HG02885 (cell line): ENCODE results near the gene ANKS1A.

ENCODE experiments used
- ATAC-seq: cut with Tn5 transposase; IDR thresholded peaks from one replicate; pipeline ENCODE4 v1.9.1; 2021; ENCODE audit warnings: mild to moderate bottlenecking; ENCODE audit not compliant: unreplicated experiment, poor library complexity

Gene ANKS1A

DNA sequence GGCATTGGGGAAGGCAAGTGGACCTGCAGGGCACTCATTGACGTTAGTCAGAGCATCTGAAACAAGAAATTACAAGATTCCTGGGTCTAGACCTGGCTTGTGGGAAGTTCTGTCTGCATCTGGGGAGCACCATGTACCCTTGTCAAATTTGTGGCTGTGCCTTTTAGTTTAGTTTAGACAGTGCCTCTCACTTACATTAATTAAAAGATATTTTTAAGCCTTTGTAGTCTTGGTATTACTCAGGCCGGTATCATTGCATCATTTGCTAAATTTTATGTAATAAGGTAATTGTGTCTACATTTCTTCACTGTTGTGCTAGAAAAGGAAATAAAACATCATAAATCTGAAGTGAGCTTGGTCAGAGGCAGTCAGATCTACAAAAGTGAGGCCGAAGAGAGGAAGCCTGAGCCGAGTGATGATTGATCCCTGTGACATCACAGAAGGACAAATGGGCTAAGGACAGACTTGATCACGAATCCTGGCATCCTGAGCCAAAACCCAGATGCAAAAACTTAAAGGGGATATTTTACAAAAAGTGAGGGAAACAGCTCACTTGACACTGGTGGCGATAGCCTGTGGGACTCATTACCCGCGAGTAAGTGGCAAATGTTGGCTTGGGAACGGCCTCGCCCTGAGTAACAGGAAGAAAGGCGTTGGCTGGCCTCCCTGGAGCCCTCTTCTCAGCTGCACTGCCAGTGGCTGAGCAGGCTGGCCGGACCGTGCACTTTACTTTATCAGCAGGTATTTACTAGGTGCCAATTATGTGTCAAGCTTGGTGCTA, 145.5 kb downstream of the ANKS1A start:
- ATAC-seq: no peak

DNA sequence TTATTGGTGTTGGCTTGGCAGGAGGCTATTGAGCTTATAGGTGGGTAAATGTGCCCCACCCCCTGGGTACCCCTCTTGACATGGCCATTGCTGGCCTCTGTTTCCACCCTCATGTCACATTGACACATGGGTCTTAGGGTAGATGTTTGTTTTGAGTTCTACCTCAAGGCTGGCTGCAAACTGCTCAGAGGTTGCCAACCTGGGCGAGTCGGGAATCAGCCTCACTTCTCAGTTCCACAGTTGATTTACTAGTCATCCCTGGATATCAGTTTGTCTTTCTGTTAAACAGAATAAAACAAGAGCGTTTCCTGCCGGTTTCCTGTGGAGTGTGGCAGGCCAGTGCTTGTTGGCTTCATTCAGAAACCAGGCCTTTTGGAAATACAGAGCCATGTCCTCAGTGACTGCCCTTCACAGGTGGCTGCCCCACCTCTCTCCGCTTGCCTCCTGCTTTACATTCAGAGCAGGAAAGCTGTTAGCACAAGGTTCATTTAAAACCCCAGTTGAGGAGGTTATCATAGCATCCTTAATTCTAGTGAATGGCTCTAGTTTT, 146.5 kb downstream of the ANKS1A start:
- no peak for ATAC-seq

DNA sequence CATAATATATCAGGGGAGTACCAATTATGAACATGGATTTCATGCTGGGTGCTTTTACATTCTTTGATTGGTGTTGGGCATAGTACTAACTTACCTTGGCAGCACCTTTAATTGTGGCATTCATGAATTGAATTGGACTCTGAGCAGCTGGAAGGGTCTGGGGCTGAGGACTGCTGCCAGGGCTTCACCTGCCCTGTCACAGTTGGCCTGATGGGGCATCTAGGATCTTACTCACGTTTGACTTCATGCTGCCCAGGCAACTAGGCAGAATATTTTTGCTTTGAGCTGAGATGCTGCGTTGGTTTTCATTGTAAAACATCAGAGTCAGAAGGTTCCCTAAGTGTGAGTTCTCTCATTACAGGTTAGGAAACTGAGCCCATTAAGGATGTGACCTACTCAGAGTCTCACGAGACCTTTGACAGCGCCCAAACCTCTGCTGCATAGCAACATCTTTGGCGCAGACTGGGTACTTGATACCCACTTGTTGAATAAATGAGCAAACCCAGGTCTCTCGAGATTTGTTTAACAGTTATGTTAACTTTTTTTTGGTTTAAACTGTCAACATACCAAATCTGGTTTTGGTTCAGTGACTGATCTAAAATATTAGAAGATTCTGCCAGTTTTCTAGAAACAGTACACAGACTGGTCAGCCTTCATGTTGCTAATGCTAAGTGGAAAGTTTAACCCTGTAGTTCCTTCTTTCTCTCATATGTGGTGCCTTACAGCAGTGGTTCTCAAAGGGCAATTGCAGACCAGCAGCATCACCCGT, 147.2 kb downstream of the ANKS1A start:
- ATAC-seq: no peak

DNA sequence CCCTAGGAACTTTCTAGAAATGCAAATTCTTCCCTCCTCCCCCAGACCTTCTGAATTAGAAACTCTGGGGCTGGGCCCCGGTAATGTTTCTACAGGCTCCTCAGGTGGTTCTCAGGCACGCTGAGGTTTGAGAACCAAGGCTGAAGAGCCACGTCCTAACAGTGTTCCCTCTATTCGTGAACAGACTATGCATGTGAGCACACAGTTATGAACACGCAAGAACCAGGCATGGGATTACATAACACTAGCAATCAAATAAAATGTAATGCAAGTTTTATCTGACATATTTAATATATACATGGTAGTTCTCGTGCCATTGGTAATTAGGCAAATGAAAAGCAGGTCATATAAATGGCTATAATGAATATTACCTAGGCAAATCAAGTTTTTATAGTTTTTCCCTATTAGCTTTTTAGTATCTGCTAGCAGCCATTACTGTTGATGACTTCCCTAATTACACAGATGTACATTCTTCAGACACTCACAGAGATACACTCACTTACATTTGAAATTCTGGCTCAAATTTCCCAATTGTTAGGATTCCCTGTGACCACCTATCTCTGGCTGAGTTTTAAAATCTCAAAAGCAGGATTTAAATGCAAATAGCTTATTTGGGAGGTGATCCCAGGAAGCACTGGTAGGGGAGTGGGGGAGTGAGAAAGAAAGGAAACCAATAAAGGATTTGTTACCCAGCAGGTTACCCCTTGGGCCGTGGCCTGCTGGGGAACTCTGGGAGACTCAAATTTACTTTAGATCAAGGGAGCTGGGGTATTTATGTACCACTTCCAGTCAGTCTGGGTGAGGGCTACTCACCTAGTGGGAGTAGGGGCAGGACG, 148.0 kb downstream of the ANKS1A start:
- no peak for ATAC-seq

DNA sequence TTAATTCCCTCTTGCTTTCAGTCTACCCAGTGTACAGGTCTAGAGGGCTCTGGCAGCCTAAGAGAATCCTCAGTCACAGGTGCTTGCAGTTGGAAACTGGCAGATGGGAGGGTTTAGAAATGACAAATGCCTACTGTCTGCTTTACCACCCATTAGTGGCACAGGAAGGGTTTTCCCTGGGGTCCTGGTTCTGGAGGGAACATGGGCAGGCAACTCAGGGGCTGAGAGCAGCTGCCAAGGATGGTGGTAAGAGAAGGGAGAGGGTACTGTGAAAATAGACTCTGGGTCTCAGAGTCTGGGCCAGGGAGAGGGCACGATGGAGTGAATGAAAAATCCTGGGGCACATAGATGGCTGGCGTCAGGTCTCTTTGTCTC, 148.6 kb downstream of the ANKS1A start:
- no peak for ATAC-seq

DNA sequence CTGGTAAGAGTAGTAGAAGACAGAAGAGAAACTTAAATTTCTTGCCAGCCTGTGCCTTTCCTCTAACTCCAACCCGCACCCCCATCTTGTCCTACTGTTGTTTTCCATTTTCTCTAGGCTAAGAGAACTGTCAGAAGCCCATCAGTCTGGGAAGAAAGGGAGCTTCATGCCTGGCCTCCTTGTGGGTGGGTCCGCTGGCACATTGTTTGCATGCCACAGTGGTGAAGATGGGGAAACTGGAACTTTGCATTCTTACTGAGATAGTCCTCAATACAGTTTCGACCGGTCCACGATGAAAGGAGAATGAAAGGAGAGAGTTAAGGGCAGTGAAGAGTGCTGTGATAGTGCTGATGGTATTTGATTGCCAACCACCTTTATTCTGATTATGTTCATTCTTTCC, 149.0 kb downstream of the ANKS1A start:
- no peak for ATAC-seq

DNA sequence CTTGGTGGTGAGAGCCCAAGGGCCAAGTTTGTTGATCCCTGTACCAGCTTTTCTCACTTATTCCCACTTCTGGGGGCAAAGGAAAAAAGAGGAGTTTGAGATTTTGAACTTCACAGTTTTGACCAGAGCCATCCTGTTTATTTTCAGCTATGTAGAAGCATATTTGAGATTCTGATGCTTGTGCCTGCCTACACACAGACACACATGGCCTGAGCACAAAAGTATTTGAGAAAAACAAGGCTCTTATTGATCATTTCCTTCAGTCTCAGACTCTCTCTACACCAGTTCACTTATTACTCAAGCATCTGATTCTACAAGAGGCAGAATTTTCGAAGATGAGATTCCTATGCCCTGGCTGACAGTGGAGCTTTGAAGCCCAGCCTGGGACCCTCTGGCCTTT, 151.3 kb downstream of the ANKS1A start:
- no peak for ATAC-seq

DNA sequence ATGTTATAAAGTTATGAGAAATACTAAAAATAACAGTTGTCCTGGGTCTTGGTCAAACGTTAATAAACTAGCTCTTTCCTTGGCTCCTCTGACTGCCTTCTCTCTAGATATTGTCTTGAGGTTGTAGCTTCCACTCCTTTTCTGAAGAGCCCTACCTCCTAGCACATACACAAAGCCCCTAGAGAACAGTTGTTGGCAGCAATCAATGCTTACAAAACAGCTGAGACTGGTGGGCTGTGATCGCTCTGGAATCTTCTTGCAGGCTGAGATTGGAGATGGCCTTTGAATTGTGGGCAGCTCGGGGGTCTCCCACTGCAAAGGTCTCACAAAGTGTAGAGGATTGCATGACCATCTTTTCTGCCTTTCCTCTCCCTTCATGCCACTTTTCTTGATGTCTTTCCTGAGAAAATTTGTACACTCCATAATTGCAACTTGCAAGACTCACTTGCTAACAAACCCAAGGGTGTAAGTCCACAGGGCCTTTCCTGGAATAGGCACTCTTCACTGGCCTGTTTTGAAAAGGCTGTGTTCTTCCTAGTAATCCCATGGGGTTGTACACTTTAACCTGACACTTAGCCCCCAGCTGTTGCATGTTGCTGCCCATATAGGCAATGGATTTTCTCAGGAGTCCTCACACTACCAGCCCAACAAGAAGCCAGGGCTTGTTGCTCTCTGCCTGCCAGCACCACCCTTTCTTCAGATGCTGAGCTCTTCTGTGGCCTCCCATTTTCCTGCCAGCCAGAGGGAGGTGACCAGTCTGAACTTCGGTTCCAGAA, 152.2 kb downstream of the ANKS1A start:
- ATAC-seq: no peak

DNA sequence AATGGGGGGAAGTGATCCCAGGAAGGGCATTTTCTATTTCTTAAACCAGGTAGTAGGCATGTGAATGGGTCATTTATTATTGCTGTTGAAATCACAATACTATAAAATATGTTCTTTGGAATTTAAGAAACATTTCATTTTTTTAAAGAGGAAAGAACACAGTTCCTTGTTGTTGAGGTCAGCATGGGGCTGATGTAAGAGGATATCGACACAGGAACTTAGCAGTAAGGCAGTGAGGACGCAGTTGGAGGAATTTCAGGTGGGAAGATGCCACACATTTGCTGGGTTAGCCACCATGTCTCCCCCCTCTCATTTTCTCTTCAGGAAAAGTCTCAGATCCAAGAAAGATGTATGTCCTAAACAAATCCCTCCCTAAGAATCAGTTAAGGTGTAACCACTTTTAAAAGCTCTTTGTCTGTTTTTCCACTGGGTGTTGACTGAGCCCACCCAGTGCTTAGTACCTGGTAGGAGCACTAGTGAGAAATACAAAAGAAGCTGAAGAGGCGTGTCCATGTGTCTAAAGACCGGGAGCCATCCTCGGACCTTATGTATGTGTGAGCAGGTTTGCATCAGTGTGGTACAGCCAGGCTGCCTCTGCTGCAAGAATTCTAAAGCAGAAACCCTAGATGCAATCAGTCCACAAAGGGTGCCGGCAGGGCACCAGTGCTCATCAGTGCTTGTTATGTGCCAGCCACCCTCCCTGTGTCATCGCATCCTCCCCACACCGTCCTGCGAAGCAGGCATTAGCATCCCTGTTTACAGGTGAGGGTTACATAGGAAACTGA, 153.2 kb downstream of the ANKS1A start:
- no peak for ATAC-seq

DNA sequence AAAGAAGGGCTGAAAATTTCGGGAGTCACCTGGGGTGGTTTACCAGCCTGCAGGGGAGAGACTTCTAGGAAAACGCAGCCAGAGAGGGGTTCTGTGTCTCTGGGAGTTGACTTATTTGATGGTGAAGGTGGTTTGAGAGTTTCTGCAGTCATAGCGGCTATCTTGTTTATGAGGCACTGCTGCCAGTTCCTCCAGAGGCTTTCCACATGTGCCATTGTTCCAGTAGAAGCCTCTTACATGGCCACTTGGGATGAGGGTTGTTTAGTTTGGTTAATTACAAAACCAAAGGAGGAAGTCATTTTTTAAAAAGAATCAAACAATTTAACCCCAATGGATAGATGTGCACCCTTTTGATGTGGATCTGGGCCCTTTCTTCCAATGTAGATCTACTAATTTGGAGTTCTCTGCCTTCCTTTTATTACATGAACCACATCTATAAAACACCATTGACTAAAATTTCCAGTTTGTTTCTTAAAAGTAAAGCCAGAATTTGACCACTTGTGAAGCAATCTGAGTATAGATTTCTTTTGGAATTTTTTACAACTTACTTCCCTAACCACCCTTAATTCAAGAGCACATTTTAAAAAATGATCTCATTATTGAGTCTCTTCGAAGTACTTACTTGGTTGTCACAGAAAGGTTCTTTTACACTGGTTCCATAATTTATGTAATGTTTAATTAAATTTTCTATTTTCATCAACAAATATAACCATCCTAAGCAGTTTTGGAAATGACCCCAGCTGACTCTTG, 154.5 kb downstream of the ANKS1A start:
- ATAC-seq: no peak

DNA sequence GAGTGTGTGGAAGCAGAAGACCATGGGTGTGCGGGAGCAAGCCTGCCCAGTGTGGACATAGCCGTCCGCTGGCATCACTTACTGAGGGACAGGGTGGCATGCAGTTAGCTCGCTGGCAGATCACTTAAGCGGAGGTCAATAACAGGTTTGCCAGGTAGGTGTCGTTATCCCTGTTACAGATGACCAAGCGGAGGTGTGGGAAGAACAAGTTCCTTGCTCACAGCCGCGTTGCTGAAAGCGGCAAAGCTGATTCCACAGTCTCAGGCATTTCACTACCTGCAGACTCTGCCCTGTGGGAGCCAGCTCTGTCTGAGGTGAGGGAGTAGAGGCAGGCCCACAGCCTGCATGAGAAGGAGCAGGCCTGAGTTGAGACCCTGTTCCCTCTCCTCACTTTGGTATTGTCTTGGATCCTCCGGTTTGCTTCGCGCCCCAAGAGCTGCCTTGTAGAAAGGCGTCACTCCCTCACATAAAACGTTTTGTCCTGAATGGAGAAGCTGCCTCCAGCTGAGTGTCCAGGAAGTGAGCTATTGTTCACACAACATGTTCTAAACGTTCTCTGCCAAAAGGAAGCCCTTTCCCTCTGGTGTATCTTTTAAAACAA, 155.2 kb downstream of the ANKS1A start:
- ATAC-seq: no peak

DNA sequence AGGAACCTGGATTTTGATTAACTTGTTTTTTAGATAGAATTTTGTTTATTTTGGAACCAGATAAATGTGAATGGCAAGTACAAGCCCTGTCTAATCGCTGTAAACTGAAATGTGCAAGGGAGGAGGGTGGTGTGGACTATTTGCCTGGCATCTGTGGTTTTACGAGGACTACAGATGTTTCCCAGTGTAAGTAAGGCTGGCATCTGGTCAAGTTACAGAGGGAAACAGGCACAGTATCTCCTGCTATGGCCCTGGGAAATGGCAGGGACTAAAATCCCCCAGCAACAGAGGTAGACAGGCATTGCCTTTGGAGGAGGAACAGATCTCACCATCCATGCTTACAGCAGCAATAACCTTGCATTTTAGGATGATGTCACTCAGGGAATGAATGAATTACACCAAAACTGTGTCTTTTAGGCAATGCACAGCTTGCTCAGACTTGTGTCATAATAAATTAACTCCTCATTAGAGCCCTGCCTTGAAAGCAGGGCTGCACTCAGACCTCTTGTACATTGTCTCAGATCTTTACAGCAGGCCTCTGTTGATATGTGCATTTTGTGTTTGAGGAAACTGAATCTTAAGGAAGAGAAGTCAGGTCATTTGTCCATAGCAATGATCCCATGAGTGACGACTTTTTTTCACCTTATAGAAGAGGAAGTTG, 155.8 kb downstream of the ANKS1A start:
- ATAC-seq: no peak

DNA sequence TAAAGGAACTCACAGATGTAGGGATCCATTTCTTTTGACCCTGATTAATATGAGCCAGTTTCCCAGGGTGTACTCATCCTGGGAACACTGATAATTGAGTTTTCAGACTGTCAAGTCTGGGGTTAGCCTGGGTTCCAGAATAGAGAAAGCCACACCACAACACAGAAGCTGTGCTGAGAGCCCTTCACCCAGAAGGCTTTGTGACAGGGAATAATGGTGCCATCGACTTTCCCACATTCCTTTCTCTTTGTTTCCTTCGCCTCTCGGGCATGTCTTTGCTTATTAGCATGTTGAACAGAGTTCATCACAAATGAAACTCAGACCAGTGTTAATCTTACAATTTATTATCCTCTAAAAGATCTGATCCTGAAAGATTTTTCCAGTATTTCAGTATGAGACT, 157.0 kb downstream of the ANKS1A start:
- no peak for ATAC-seq

DNA sequence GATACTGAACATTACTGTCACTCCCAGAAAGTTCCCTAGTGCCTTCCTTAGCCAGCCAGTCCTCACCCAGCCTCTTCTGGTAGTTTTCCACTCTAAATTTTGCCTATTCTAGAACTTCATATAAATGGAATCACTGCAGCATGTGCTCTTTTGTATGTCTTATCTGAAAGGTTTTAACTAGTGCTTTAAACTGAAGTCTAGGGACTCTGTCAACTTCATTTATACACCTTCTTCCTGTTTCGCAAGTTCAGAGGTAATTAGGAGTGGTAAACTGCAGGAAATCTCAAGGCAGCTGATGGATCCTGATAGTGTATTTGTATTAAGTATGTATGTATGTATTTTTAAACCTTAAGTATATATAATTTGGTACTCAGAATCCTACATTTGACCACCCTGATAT, 157.8 kb downstream of the ANKS1A start:
- no peak for ATAC-seq

DNA sequence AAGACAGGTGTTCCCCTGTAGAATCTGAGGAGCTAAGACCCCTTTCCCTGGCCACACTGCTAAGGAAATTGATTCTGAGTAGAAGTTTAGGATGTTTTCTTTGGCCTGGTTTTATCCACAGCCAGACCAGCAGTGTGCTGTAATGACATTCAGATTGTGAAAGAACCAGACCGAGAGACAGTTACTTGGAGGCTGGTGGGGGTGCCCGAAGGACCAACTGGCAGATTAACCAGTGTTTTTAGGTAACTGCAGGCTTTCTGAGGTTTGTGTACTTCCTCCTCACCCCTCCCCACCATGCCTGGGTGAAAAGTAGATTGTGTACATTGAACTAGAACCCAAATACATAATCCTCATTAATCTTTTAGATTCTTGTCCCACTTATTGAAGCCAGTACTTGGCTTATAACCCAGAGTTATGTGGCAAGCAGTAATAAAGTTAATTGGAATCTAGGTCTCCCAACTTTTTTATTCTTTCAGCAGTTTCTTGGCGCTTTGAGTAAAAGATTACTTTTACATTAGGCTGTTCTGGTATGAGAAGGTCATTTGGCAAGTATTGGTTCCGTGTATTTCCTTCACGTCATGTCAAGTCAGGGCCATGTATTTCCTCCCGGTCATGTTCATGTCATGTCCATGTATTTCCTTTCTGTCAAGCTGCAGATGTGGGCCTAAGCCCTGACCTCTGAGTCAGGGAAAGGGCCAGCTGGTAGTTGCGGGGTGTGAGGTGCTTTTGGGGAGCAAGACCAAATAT, 158.4 kb downstream of the ANKS1A start:
- ATAC-seq: no peak

DNA sequence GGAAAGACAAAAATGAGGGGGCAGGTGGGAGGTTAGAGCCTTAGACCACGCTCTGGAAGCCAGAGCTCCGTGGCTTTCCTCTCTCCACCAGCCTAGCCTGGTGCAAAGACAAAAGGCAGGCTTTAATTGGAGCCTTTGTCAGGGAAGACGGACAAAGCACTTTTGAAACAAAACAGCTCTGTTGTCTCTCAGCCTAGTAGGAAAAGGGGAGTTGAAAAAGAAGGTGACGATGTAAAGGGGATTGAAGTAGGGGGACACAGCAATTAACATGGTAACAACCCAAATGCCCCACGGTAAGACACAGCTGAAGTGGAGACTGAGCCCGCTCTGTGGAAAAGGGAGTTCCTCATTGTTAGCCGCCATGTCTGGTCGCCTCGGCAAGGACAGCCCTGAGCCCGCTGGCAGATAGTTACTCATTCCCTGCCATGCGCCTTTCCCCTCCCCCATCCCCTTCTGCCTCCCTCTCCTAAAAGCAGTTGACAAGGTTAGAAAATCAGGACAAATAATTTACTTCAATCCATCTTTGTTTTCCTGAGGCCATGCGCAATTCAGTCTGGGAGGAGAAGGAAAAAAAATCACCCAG, 159.1 kb downstream of the ANKS1A start:
- ATAC-seq: no peak
